K562 (cell line): ENCODE measurements around the gene SLC25A21. TPM values are rescaled to one million over a fixed set of nuclear protein-coding genes. Genes with fewer than 3 reads are reported as not detected.

ENCODE experiments used
- BMI1 ChIP-seq: fragments of 150-350 bp; IDR thresholded peaks from 2 replicates; pipeline ENCODE4 v1.6.1; 2014; ENCODE audit warnings: low read length
- CBX2 ChIP-seq: fragments of 200-600 bp; sonication (generic); IDR thresholded peaks from one replicate; pipeline ENCODE4 v1.6.1; 2012; ENCODE audit warnings: mild to moderate bottlenecking, low read length, inconsistent platforms; ENCODE audit not compliant: insufficient read depth, poor library complexity, severe bottlenecking
- ELF4 ChIP-seq: fragments of 450-650 bp; formaldehyde crosslinking; IDR thresholded peaks from 2 replicates; pipeline ENCODE4 v1.4.0; 2022; ENCODE audit warnings: missing genetic modification characterization
- ETS2 ChIP-seq: IDR thresholded peaks from 2 replicates; pipeline ENCODE4 v1.6.1; 2016; ENCODE audit warnings: borderline replicate concordance, missing genetic modification characterization, mild to moderate bottlenecking, moderate library complexity, missing compliant biosample characterization; ENCODE audit not compliant: poor library complexity, severe bottlenecking
- EZH2 ChIP-seq: IDR thresholded peaks from 2 replicates; pipeline ENCODE4 v1.6.1; 2012; ENCODE audit warnings: low read depth, mild to moderate bottlenecking, inconsistent platforms, low read length, borderline replicate concordance
- KDM4B ChIP-seq, 2 experiments: fragments of 450-650 bp in 1 of 2; sonication (generic) in 1 of 2; IDR thresholded peaks; 2 replicates each; pipeline ENCODE4 v1.6.1; 2016 to 2017; ENCODE audit warnings: borderline replicate concordance in 2 of 2, antibody characterized with exemption in 1 of 2, low read depth in 1 of 2, mild to moderate bottlenecking in 1 of 2
- MED1 ChIP-seq: sonication (generic); formaldehyde crosslinking; IDR thresholded peaks from 2 replicates; pipeline ENCODE4 v1.8.1; 2023; ENCODE audit warnings: missing genetic modification reagents, borderline replicate concordance
- NEUROD1 ChIP-seq: fragments of 150-350 bp; IDR thresholded peaks from 2 replicates; pipeline ENCODE4 v1.6.1; 2014; ENCODE audit warnings: borderline replicate concordance, low read length, low read depth; ENCODE audit not compliant: partially characterized antibody
- POLR3G ChIP-seq: IDR thresholded peaks from 2 replicates; pipeline ENCODE4 v1.6.1; 2011; ENCODE audit not compliant: insufficient read length, insufficient replicate concordance; ENCODE audit errors: extremely low read depth
- SAFB2 ChIP-seq: fragments of 200-400 bp; formaldehyde crosslinking; IDR thresholded peaks from 2 replicates; pipeline ENCODE4 v1.6.1; 2018; ENCODE audit warnings: borderline replicate concordance, low read length, low read depth, moderate library complexity; ENCODE audit not compliant: severe bottlenecking
- TBL1XR1 ChIP-seq, 2 experiments: IDR thresholded peaks; 2 replicates each; pipeline ENCODE4 v1.6.1; 2012; ENCODE audit warnings: improper control_type of control experiment in 2 of 2, low read length in 2 of 2, mild to moderate bottlenecking in 1 of 2
- XRCC5 ChIP-seq: fragments of 200-400 bp; formaldehyde crosslinking; IDR thresholded peaks from 2 replicates; pipeline ENCODE4 v1.6.1; 2017; ENCODE audit warnings: low read depth, mild to moderate bottlenecking, low read length
- ZBTB12 ChIP-seq: fragments of 250-450 bp; sonication (Bioruptor Pico); IDR thresholded peaks from 2 replicates; pipeline ENCODE4 v1.4.0; 2020
- ZNF75A ChIP-seq: fragments of 450-650 bp; formaldehyde crosslinking; IDR thresholded peaks from 2 replicates; pipeline ENCODE4 v1.4.0; 2020; ENCODE audit warnings: mild to moderate bottlenecking
- polyA plus RNA-seq, 8 experiments: library from polyadenylated mRNA; depleted of rRNA in 4 of 8; stranded (reverse) in 5 of 8; unstranded in 3 of 8; fragments of >200 nt; fragmentation: Nextera tagmentation in 2 of 8; fragmentation: Illumina TruSeq in 1 of 8; extraction: Ambion mirVana in 2 of 8; extraction: Trizol in 1 of 8; gene quantifications; 2 replicates each; pipeline versions ENCODE4 v1.2.1 to v1.2.3, GENCODE V29; 2011 to 2014; ENCODE audit warnings: inconsistent platforms in 1 of 8, missing spikeins in 1 of 8
- total RNA-seq, 7 experiments: library from RNA; depleted of rRNA in 6 of 7; stranded (reverse); fragments of >200 nt in 6 of 7; fragmentation: Illumina TruSeq in 2 of 7; extraction: Trizol in 2 of 7; gene quantifications; 2 replicates each; pipeline versions ENCODE4 v1.2.1 to v1.2.3, GENCODE V29; 2011 to 2021; ENCODE audit warnings: low replicate concordance in 1 of 7
- TF ChIP-seq, protein P1 (sequence below): fragments of 250-450 bp; sonication (Bioruptor Pico); IDR thresholded peaks from 2 replicates; pipeline ENCODE4 v1.5.0; 2021; ENCODE audit warnings: mild to moderate bottlenecking, borderline replicate concordance
- TF ChIP-seq, protein P2 (sequence below): fragments of 450-650 bp; IDR thresholded peaks from 2 replicates; pipeline ENCODE4 v1.6.1; 2016; ENCODE audit warnings: low read depth

The SLC25A21 gene
- total and polyA plus RNA-seq, 9 of the 15 experiments (the other 6 are each of a cell fraction or from before 2014, with no cell fraction given): 15.2 to 46.7 (median 28.7) TPM

DNA sequence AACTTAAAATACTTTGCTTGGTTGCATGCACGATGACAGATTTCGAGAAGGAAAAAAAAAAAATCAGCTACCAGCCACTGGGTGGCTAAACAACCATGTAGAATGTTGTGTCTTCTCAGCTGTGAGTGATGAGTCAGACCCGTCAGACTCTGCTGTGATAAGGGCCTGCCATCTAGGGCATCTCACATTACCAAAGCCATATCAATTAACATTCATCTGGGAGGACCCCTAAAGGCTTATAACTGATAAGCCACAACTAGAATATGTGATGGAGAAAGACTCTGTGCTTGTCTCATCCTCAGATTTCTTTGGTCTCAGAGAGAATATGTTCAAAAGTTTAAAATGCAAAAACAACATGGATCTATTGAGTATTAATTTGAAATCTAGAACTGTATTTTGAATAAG, 399.3 kb downstream of the SLC25A21 start (continued):
- TF ChIP-seq, protein P1, sequence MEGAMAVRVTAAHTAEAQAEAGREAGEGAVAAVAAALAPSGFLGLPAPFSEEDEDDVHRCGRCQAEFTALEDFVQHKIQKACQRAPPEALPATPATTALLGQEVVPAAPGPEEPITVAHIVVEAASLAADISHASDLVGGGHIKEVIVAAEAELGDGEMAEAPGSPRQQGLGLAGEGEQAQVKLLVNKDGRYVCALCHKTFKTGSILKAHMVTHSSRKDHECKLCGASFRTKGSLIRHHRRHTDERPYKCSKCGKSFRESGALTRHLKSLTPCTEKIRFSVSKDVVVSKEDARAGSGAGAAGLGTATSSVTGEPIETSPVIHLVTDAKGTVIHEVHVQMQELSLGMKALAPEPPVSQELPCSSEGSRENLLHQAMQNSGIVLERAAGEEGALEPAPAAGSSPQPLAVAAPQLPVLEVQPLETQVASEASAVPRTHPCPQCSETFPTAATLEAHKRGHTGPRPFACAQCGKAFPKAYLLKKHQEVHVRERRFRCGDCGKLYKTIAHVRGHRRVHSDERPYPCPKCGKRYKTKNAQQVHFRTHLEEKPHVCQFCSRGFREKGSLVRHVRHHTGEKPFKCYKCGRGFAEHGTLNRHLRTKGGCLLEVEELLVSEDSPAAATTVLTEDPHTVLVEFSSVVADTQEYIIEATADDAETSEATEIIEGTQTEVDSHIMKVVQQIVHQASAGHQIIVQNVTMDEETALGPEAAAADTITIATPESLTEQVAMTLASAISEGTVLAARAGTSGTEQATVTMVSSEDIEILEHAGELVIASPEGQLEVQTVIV (CRISPR knock-in tag): no peak
- TF ChIP-seq ZNF75A (CRISPR knock-in tag): no peak
- TF ChIP-seq POLR3G: no peak
- no peak for TF ChIP-seq MED1 (CRISPR knock-in tag)
- no peak for TF ChIP-seq ZBTB12 (CRISPR knock-in tag)
- no peak for TF ChIP-seq NEUROD1
- no peak for TF ChIP-seq KDM4B (IDR thresholded peaks at IDR 0.05; ENCODE audit: borderline replicate concordance in 2 of 2, low read depth in 1 of 2)
- TF ChIP-seq ELF4 (CRISPR knock-in tag): no peak
- no peak for TF ChIP-seq CBX2
- no peak for TF ChIP-seq ETS2 (tag)
- TF ChIP-seq, protein P2, sequence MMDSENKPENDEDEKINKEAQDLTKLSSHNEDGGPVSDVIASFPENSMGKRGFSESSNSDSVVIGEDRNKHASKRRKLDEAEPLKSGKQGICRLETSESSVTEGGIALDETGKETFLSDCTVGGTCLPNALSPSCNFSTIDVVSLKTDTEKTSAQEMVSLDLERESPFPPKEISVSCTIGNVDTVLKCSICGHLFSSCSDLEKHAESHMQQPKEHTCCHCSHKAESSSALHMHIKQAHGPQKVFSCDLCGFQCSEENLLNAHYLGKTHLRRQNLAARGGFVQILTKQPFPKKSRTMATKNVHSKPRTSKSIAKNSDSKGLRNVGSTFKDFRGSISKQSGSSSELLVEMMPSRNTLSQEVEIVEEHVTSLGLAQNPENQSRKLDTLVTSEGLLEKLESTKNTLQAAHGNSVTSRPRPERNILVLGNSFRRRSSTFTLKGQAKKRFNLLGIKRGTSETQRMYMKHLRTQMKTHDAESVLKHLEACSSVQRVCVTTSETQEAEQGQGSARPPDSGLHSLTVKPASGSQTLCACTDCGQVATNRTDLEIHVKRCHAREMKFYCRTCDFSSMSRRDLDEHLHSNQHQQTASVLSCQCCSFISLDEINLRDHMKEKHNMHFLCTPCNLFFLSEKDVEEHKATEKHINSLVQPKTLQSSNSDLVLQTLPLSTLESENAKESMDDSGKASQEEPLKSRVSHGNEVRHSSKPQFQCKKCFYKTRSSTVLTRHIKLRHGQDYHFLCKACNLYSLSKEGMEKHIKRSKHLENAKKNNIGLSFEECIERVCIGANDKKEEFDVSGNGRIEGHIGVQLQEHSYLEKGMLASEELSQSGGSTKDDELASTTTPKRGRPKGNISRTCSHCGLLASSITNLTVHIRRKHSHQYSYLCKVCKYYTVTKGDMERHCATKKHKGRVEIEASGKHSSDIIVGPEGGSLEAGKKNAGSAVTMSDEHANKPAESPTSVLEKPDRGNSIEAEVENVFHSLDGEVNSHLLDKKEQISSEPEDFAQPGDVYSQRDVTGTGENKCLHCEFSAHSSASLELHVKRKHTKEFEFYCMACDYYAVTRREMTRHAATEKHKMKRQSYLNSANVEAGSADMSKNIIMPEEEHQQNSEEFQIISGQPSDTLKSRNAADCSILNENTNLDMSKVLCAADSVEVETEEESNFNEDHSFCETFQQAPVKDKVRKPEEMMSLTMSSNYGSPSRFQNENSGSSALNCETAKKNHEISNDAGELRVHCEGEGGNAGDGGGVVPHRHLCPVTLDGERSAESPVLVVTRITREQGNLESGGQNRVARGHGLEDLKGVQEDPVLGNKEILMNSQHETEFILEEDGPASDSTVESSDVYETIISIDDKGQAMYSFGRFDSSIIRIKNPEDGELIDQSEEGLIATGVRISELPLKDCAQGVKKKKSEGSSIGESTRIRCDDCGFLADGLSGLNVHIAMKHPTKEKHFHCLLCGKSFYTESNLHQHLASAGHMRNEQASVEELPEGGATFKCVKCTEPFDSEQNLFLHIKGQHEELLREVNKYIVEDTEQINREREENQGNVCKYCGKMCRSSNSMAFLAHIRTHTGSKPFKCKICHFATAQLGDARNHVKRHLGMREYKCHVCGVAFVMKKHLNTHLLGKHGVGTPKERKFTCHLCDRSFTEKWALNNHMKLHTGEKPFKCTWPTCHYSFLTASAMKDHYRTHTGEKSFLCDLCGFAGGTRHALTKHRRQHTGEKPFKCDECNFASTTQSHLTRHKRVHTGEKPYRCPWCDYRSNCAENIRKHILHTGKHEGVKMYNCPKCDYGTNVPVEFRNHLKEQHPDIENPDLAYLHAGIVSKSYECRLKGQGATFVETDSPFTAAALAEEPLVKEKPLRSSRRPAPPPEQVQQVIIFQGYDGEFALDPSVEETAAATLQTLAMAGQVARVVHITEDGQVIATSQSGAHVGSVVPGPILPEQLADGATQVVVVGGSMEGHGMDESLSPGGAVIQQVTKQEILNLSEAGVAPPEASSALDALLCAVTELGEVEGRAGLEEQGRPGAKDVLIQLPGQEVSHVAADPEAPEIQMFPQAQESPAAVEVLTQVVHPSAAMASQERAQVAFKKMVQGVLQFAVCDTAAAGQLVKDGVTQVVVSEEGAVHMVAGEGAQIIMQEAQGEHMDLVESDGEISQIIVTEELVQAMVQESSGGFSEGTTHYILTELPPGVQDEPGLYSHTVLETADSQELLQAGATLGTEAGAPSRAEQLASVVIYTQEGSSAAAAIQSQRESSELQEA: no peak
- TF ChIP-seq EZH2: no peak
- no peak for TF ChIP-seq SAFB2
- no peak for TF ChIP-seq XRCC5
- no peak for TF ChIP-seq TBL1XR1 (IDR thresholded peaks at IDR 0.05; ENCODE audit: low read length in 2 of 2)
- no peak for TF ChIP-seq BMI1
